HEK293 (cell line): ENCODE measurements around the gene STK11.
A peak's percentile ranks its signal among the peaks of the same experiment; 100 is the strongest.

ENCODE experiments used
- CTCF ChIA-PET: fragments of 350-600 bp; formaldehyde crosslinking; extraction: SDS; loops from one replicate; lab custom pipeline; 2021; ENCODE audit warnings: antibody characterized with exemption; lab: Yijun Ruan, JAX
- POLR2A ChIA-PET: fragments of 300-600 bp; formaldehyde crosslinking; extraction: SDS; loops from one replicate; lab custom pipeline; 2020; ENCODE audit warnings: antibody characterized with exemption, inconsistent platforms; lab: Yijun Ruan, JAX
- H3K27ac ChIP-seq: fragments of 200-500 bp; sonication (Bioruptor generic); 2 replicates; pipeline ENCODE4 v1.5.1; 2014; ENCODE audit warnings: low read depth, low read length, control low read depth, inconsistent platforms; ENCODE audit errors: extremely low read depth
- H3K36me3 ChIP-seq, 2 experiments: fragments of 200-500 bp in 1 of 2; sonication (Bioruptor generic) in 1 of 2; 1 replicate in 1 of 2; 2 replicates in 1 of 2; pipeline ENCODE4 v1.5.1; 2014 to 2017; ENCODE audit warnings: inconsistent platforms in 2 of 2, low read length in 2 of 2; ENCODE audit not compliant: control insufficient read depth in 2 of 2, insufficient read depth in 1 of 2
- H3K4me1 ChIP-seq: fragments of 200-500 bp; sonication (Bioruptor generic); 2 replicates; pipeline ENCODE4 v1.5.1; 2014; ENCODE audit warnings: mild to moderate bottlenecking, low read length, inconsistent platforms; ENCODE audit not compliant: control insufficient read depth, insufficient read depth
- H3K4me3 ChIP-seq: 2 replicates; pipeline ENCODE4 v1.5.1; 2011; ENCODE audit warnings: low read depth, mild to moderate bottlenecking, control low read depth, low read length, moderate library complexity
- H3K9me3 ChIP-seq: fragments of 200-500 bp; sonication (Bioruptor generic); 2 replicates; pipeline ENCODE4 v1.5.1; 2014; ENCODE audit warnings: low read depth, low read length, inconsistent platforms; ENCODE audit not compliant: control insufficient read depth, insufficient read depth
- GLIS1 ChIP-seq: fragments of 450-650 bp; formaldehyde crosslinking; IDR thresholded peaks from 2 replicates; pipeline ENCODE4 v1.5.1; 2016; ENCODE audit warnings: missing biosample characterization, missing genetic modification characterization
- KLF1 ChIP-seq: fragments of 450-650 bp; formaldehyde crosslinking; IDR thresholded peaks from 2 replicates; pipeline ENCODE4 v1.5.1; 2016; ENCODE audit warnings: missing biosample characterization, missing genetic modification characterization
- OVOL3 ChIP-seq: fragments of 450-650 bp; formaldehyde crosslinking; IDR thresholded peaks from 2 replicates; pipeline ENCODE4 v1.5.1; 2016; ENCODE audit warnings: missing biosample characterization, missing genetic modification characterization
- PATZ1 ChIP-seq: fragments of 450-650 bp; formaldehyde crosslinking; IDR thresholded peaks from 2 replicates; pipeline ENCODE4 v1.5.1; 2016; ENCODE audit warnings: missing biosample characterization, missing genetic modification characterization
- SALL2 ChIP-seq: fragments of 450-650 bp; formaldehyde crosslinking; IDR thresholded peaks from 2 replicates; pipeline ENCODE4 v1.5.0; 2017; ENCODE audit warnings: missing biosample characterization, mild to moderate bottlenecking, missing genetic modification characterization, borderline replicate concordance
- ZBTB8A ChIP-seq: fragments of 450-650 bp; formaldehyde crosslinking; IDR thresholded peaks from 2 replicates; pipeline ENCODE4 v1.5.1; 2016; ENCODE audit warnings: missing biosample characterization, missing genetic modification characterization
- ZFHX2 ChIP-seq: fragments of 450-650 bp; formaldehyde crosslinking; conservative IDR thresholded peaks from 2 replicates; pipeline ENCODE4 v1.5.1; 2016; ENCODE audit warnings: missing biosample characterization, missing genetic modification characterization
- ZFP37 ChIP-seq: fragments of 450-650 bp; formaldehyde crosslinking; IDR thresholded peaks from 2 replicates; pipeline ENCODE4 v1.5.1; 2016; ENCODE audit warnings: missing biosample characterization, missing genetic modification characterization
- ZFP69B ChIP-seq: fragments of 450-650 bp; formaldehyde crosslinking; IDR thresholded peaks from 2 replicates; pipeline ENCODE4 v1.5.1; 2016; ENCODE audit warnings: missing biosample characterization, missing genetic modification characterization
- ZNF132 ChIP-seq: fragments of 450-650 bp; formaldehyde crosslinking; IDR thresholded peaks from 2 replicates; pipeline ENCODE4 v1.5.1; 2017; ENCODE audit warnings: missing biosample characterization, missing genetic modification characterization, borderline replicate concordance
- ZNF138 ChIP-seq: fragments of 450-650 bp; formaldehyde crosslinking; IDR thresholded peaks from 2 replicates; pipeline ENCODE4 v1.5.1; 2016; ENCODE audit warnings: missing biosample characterization, missing genetic modification characterization, borderline replicate concordance
- ZNF155 ChIP-seq: fragments of 450-650 bp; formaldehyde crosslinking; IDR thresholded peaks from 2 replicates; pipeline ENCODE4 v1.5.1; 2016; ENCODE audit warnings: missing biosample characterization, missing genetic modification characterization
- ZNF302 ChIP-seq: fragments of 450-650 bp; formaldehyde crosslinking; IDR thresholded peaks from 2 replicates; pipeline ENCODE4 v1.5.1; 2016; ENCODE audit warnings: missing biosample characterization, missing genetic modification characterization, low read depth
- ZNF354C ChIP-seq: fragments of 450-650 bp; formaldehyde crosslinking; IDR thresholded peaks from 2 replicates; pipeline ENCODE4 v1.5.1; 2016; ENCODE audit warnings: missing biosample characterization, missing genetic modification characterization, low read depth, borderline replicate concordance
- ZNF423 ChIP-seq: fragments of 450-650 bp; formaldehyde crosslinking; IDR thresholded peaks from 2 replicates; pipeline ENCODE4 v1.5.1; 2016; ENCODE audit warnings: missing biosample characterization, missing genetic modification characterization
- ZNF473 ChIP-seq: fragments of 450-650 bp; formaldehyde crosslinking; IDR thresholded peaks from 2 replicates; pipeline ENCODE4 v1.5.1; 2017; ENCODE audit warnings: missing biosample characterization, missing genetic modification characterization
- ZNF488 ChIP-seq: fragments of 450-650 bp; formaldehyde crosslinking; IDR thresholded peaks from 2 replicates; pipeline ENCODE4 v1.5.1; 2016; ENCODE audit warnings: missing biosample characterization, missing genetic modification characterization
- ZNF560 ChIP-seq: fragments of 450-650 bp; formaldehyde crosslinking; IDR thresholded peaks from 2 replicates; pipeline ENCODE4 v1.5.1; 2017; ENCODE audit warnings: missing biosample characterization, missing genetic modification characterization, borderline replicate concordance
- ZNF654 ChIP-seq: fragments of 450-650 bp; formaldehyde crosslinking; IDR thresholded peaks from 2 replicates; pipeline ENCODE4 v1.5.1; 2016; ENCODE audit warnings: low read depth, missing biosample characterization, missing genetic modification characterization
- ZNF670 ChIP-seq: fragments of 450-650 bp; formaldehyde crosslinking; IDR thresholded peaks from 2 replicates; pipeline ENCODE4 v1.5.1; 2016; ENCODE audit warnings: missing biosample characterization, missing genetic modification characterization, low read depth
- ZNF792 ChIP-seq: fragments of 450-650 bp; formaldehyde crosslinking; IDR thresholded peaks from 2 replicates; pipeline ENCODE4 v1.5.1; 2016; ENCODE audit warnings: missing biosample characterization, missing genetic modification characterization
- ZSCAN5A ChIP-seq: fragments of 450-650 bp; formaldehyde crosslinking; IDR thresholded peaks from 2 replicates; pipeline ENCODE4 v1.5.1; 2016; ENCODE audit warnings: missing biosample characterization, missing genetic modification characterization
- ZXDB ChIP-seq: fragments of 450-650 bp; formaldehyde crosslinking; IDR thresholded peaks from 2 replicates; pipeline ENCODE4 v1.5.1; 2016; ENCODE audit warnings: missing biosample characterization, missing genetic modification characterization
- TF ChIP-seq, protein P1 (sequence below): fragments of 450-650 bp; formaldehyde crosslinking; IDR thresholded peaks from 2 replicates; pipeline ENCODE4 v1.5.0; 2017; ENCODE audit warnings: missing biosample characterization, missing genetic modification characterization, borderline replicate concordance
- TF ChIP-seq, protein P2 (sequence below): fragments of 450-650 bp; formaldehyde crosslinking; IDR thresholded peaks from 2 replicates; pipeline ENCODE4 v1.5.1; 2016; ENCODE audit warnings: missing biosample characterization, missing genetic modification characterization

Gene STK11

DNA sequence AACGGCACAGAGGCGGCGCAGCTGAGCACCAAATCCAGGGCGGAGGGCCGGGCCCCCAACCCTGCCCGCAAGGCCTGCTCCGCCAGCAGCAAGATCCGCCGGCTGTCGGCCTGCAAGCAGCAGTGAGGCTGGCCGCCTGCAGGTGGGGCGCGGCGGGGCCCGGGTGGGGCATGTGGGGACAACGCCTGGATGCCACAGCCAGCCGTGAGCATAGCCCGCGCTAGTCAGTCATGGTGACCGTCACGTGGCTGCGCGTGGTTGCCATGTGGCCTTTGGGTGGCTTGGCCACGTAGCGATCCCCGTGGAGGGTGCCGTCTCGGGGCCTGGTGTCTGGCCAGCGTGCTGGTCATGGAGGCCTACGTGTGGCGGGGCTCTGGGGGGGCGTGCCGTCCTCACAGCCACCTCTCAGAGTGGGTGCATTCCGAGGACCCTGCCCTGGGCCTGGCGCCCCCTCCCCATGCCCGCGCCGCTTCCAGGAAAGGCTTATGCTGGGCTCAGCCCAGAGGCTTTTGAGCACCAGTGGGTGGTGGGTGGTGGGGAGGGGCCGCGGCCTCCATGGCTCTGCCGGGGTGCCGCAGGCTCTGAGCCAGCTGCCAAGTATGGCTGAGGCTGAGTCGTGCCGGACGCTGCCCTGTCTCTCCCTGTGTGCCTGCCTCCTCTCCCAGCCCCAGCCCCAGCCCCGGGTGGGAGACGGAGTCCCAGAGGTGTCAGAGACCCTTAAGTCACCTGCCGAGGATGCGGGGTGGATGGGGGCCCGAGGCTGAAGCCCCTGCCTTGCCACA, 21.1 kb downstream of the STK11 start (continued):
- TF ChIP-seq, protein P1, sequence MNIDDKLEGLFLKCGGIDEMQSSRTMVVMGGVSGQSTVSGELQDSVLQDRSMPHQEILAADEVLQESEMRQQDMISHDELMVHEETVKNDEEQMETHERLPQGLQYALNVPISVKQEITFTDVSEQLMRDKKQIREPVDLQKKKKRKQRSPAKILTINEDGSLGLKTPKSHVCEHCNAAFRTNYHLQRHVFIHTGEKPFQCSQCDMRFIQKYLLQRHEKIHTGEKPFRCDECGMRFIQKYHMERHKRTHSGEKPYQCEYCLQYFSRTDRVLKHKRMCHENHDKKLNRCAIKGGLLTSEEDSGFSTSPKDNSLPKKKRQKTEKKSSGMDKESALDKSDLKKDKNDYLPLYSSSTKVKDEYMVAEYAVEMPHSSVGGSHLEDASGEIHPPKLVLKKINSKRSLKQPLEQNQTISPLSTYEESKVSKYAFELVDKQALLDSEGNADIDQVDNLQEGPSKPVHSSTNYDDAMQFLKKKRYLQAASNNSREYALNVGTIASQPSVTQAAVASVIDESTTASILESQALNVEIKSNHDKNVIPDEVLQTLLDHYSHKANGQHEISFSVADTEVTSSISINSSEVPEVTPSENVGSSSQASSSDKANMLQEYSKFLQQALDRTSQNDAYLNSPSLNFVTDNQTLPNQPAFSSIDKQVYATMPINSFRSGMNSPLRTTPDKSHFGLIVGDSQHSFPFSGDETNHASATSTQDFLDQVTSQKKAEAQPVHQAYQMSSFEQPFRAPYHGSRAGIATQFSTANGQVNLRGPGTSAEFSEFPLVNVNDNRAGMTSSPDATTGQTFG = no peak
- TF ChIP-seq ZBTB8A (no peak), ZNF155 (tag by site-specific recombination) (no peak), ZXDB (tag by site-specific recombination) (no peak), OVOL3 (tag by site-specific recombination) (no peak), ZNF654 (tag by site-specific recombination) (no peak), ZNF792 (tag by site-specific recombination) (no peak)

DNA sequence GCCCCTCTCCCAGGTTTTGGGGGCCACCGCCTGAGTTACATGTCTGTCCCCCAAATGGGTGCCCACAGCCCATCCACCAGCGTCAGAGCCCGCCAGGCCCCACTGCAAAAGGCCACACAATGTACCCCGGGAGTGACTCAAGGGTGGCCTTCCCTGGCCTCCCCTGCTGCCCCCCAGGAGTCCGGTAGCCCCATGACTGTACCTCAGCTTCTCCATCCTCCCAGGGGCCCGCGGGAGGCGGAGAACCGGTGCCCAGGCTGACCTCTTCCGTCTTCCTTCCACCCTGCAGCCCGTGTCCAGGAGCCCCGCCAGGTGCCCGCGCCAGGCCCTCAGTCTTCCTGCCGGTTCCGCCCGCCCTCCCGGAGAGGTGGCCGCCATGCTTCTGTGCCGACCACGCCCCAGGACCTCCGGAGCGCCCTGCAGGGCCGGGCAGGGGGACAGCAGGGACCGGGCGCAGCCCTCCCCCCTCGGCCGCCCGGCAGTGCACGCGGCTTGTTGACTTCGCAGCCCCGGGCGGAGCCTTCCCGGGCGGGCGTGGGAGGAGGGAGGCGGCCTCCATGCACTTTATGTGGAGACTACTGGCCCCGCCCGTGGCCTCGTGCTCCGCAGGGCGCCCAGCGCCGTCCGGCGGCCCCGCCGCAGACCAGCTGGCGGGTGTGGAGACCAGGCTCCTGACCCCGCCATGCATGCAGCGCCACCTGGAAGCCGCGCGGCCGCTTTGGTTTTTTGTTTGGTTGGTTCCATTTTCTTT, 21.9 kb downstream of the STK11 start:
- peaks cover 0 to 64% of the 10 kb centered on the region in 2 experiments; a peak in 2 of 3 replicates for H3K36me3 ChIP-seq
- no peak overlapping the region for H3K4me3 ChIP-seq
- TF ChIP-seq KLF1 (tag by site-specific recombination) = peak; percentile 86
- TF ChIP-seq PATZ1 (tag by site-specific recombination) = no peak
- TF ChIP-seq ZSCAN5A = no peak
- TF ChIP-seq ZNF423 (tag by site-specific recombination) = no peak
- TF ChIP-seq ZNF560 = no peak
- no peak for TF ChIP-seq ZNF138 (tag by site-specific recombination)
- TF ChIP-seq ZFP37 (tag by site-specific recombination) = no peak
- TF ChIP-seq ZNF473 (tag by site-specific recombination) = no peak
- TF ChIP-seq SALL2 (tag by site-specific recombination) = no peak
- TF ChIP-seq ZNF488 = no peak
- no peak for TF ChIP-seq ZNF670
- TF ChIP-seq GLIS1 (tag by site-specific recombination) = peak; percentile 50
- TF ChIP-seq ZFHX2 (tag by site-specific recombination) = no peak
- TF ChIP-seq ZFP69B (tag by site-specific recombination) = no peak
- no peak for TF ChIP-seq ZNF302 (tag by site-specific recombination)
- no peak for TF ChIP-seq ZNF132 (tag by site-specific recombination)
- TF ChIP-seq ZNF354C (tag by site-specific recombination) = no peak
- TF ChIP-seq, protein P2, sequence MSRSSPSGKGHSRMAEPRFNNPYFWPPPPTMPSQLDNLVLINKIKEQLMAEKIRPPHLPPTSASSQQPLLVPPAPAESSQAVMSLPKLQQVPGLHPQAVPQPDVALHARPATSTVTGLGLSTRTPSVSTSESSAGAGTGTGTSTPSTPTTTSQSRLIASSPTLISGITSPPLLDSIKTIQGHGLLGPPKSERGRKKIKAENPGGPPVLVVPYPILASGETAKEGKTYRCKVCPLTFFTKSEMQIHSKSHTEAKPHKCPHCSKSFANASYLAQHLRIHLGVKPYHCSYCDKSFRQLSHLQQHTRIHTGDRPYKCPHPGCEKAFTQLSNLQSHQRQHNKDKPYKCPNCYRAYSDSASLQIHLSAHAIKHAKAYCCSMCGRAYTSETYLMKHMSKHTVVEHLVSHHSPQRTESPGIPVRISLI (tag by site-specific recombination) = no peak
- TF ChIP-seq, all 188 proteins: peak for 2
- Histone ChIP-seq H3K4me1 (no peaks in the 10 kb centered on the region), H3K9me3 (no peaks in the 10 kb centered on the region), H3K27ac (no peak overlapping the region)
- ChIA-PET POLR2A (no interaction called here), CTCF (interaction anchor here (0.6 kb wide), 2 partner anchors 42 to 124 kb away, joined by 3 read pairs; partner anchors contain the start of genes CIRBP and GPX4)
